HepG2 (cell line): ENCODE data around the gene RTBDN. TPM values are rescaled to one million over a fixed set of nuclear protein-coding genes. Genes with fewer than 3 reads are reported as not detected.

Source experiments
- ARID4A ChIP-seq: sonication (generic); formaldehyde crosslinking; IDR thresholded peaks from 2 replicates; pipeline ENCODE4 v1.5.0; 2020; ENCODE audit warnings: mild to moderate bottlenecking, missing genetic modification reagents, borderline replicate concordance
- CEBPG ChIP-seq: IDR thresholded peaks from 2 replicates; pipeline ENCODE4 v1.6.1; 2016
- ERF ChIP-seq: IDR thresholded peaks from 2 replicates; pipeline ENCODE4 v1.6.1; 2018; ENCODE audit warnings: missing biosample characterization, missing genetic modification reagents
- FOXO1 ChIP-seq: sonication (generic); formaldehyde crosslinking; IDR thresholded peaks from 2 replicates; pipeline ENCODE4 v1.4.0; 2020; ENCODE audit warnings: missing genetic modification reagents
- HINFP ChIP-seq: sonication (generic); formaldehyde crosslinking; IDR thresholded peaks from 2 replicates; pipeline ENCODE4 v1.4.0; 2020; ENCODE audit warnings: low read depth, mild to moderate bottlenecking, missing genetic modification reagents
- IRX3 ChIP-seq: sonication (generic); formaldehyde crosslinking; IDR thresholded peaks from 2 replicates; pipeline ENCODE4 v1.8.1; 2023; ENCODE audit warnings: mild to moderate bottlenecking, low read depth, missing genetic modification reagents, borderline replicate concordance
- KDM2A ChIP-seq: sonication (generic); formaldehyde crosslinking; IDR thresholded peaks from 2 replicates; pipeline ENCODE4 v1.4.0; 2020; ENCODE audit warnings: low read depth, missing genetic modification reagents, borderline replicate concordance
- MZF1 ChIP-seq: sonication (generic); formaldehyde crosslinking; IDR thresholded peaks from 2 replicates; pipeline ENCODE4 v1.8.1; 2023; ENCODE audit warnings: mild to moderate bottlenecking, missing genetic modification reagents, borderline replicate concordance
- SAP130 ChIP-seq: IDR thresholded peaks from 2 replicates; pipeline ENCODE4 v1.6.1; 2016; ENCODE audit warnings: low read depth
- SRF ChIP-seq: IDR thresholded peaks from 2 replicates; pipeline ENCODE4 v1.6.1; 2011; ENCODE audit warnings: mild to moderate bottlenecking, low read depth, low read length, moderate library complexity
- TIGD3 ChIP-seq: sonication (generic); formaldehyde crosslinking; IDR thresholded peaks from 2 replicates; pipeline ENCODE4 v1.5.1; 2020; ENCODE audit warnings: mild to moderate bottlenecking, missing genetic modification reagents, borderline replicate concordance
- ZBTB1 ChIP-seq: sonication (generic); formaldehyde crosslinking; IDR thresholded peaks from 2 replicates; pipeline ENCODE4 v1.4.0; 2020; ENCODE audit warnings: missing genetic modification reagents, borderline replicate concordance
- ZNF205 ChIP-seq: IDR thresholded peaks from 2 replicates; pipeline ENCODE4 v1.6.1; 2018; ENCODE audit warnings: missing biosample characterization, missing genetic modification reagents
- ZNF280B ChIP-seq: sonication (generic); formaldehyde crosslinking; IDR thresholded peaks from 2 replicates; pipeline ENCODE4 v1.5.0; 2020; ENCODE audit warnings: missing genetic modification reagents, mild to moderate bottlenecking, borderline replicate concordance
- ZNF333 ChIP-seq: sonication (generic); formaldehyde crosslinking; IDR thresholded peaks from 2 replicates; pipeline ENCODE4 v1.4.0; 2020; ENCODE audit warnings: mild to moderate bottlenecking, missing genetic modification reagents, borderline replicate concordance
- ZNF350 ChIP-seq: sonication (generic); formaldehyde crosslinking; IDR thresholded peaks from 2 replicates; pipeline ENCODE4 v1.4.0; 2020; ENCODE audit warnings: mild to moderate bottlenecking, low read depth, missing genetic modification reagents, borderline replicate concordance
- ZNF362 ChIP-seq: sonication (generic); formaldehyde crosslinking; IDR thresholded peaks from 2 replicates; pipeline ENCODE4 v1.4.0; 2020; ENCODE audit warnings: missing genetic modification reagents, mild to moderate bottlenecking, borderline replicate concordance
- ZNF550 ChIP-seq: sonication (generic); formaldehyde crosslinking; IDR thresholded peaks from 2 replicates; pipeline ENCODE4 v1.4.0; 2020; ENCODE audit warnings: mild to moderate bottlenecking, missing genetic modification reagents, borderline replicate concordance
- ZNF850 ChIP-seq: sonication (generic); formaldehyde crosslinking; conservative IDR thresholded peaks from 2 replicates; pipeline ENCODE4 v1.9.0; 2021; ENCODE audit warnings: mild to moderate bottlenecking, missing genetic modification reagents
- polyA plus RNA-seq, 8 experiments: library from polyadenylated mRNA; depleted of rRNA in 3 of 8; stranded (reverse) in 7 of 8; unstranded in 1 of 8; fragments of >200 nt; fragmentation: Illumina TruSeq in 4 of 8; extraction: Trizol in 4 of 8; gene quantifications; 2 replicates each; pipeline versions ENCODE4 v1.2.1 to v1.2.3, GENCODE V29; 2011 to 2016; ENCODE audit warnings: low read depth in 4 of 8, missing spikeins in 1 of 8, mixed read lengths in 1 of 8; ENCODE audit not compliant: insufficient read depth in 1 of 8
- total RNA-seq, 5 experiments: library from RNA; depleted of rRNA; stranded (reverse); fragments of >200 nt; fragmentation: Illumina TruSeq; extraction: Trizol; gene quantifications; 2 replicates each; pipeline ENCODE4 v1.2.3, GENCODE V29; 2016; ENCODE audit warnings: low read depth in 1 of 5

RTBDN gene
- total and polyA plus RNA-seq, 2 of the 13 experiments (the other 11 are each of a cell fraction or from before 2014, with no cell fraction given) = 0.27 to 0.48 TPM

- TF ChIP-seq ZNF362 (CRISPR knock-in tag) (peak; percentile 63; the same call in 1 of the 2 replicates), IRX3 (CRISPR knock-in tag) (no peak), CEBPG (CRISPR knock-in tag) (peak; percentile 9; the same call in 1 of the 2 replicates), TIGD3 (CRISPR knock-in tag) (no peak), ZNF205 (0 out of 2 replicates have a peak, but pooled peaks have one; percentile 35), SRF (no peak), ZNF550 (no peak), ZNF350 (CRISPR knock-in tag) (peak; percentile 24; the same call in 1 of the 2 replicates), HINFP (CRISPR knock-in tag) (no peak), ZBTB1 (CRISPR knock-in tag) (no peak), FOXO1 (no peak), ARID4A (CRISPR knock-in tag) (peak; percentile 40; the same call in 1 of the 2 replicates), MZF1 (CRISPR knock-in tag) (no peak), KDM2A (CRISPR knock-in tag) (peak; percentile 38; the same call in 1 of the 2 replicates), ZNF850 (CRISPR knock-in tag) (no peak), ZNF280B (0 out of 2 replicates have a peak, but pooled peaks have one; percentile 43), ZNF333 (CRISPR knock-in tag) (no peak), SAP130 (CRISPR knock-in tag) (peak; percentile 60), ERF (peak; percentile 47; the same call in 1 of the 2 replicates)
Observed at GRCh38 chr19:12881172-12881808, 46.9 kb upstream of the RTBDN start, which contains the start of gene DNASE2 (continued).
